HG03039 (cell line): ENCODE data around the gene MED13L.
"Not testable (repeated sequence)": the region's sequence is repeated elsewhere in the genome, so short reads cannot be mapped to it uniquely, and the experiment has no call there.

Experiments
- ATAC-seq: cut with Tn5 transposase; IDR thresholded peaks from one replicate; pipeline ENCODE4 v1.9.1; 2021; ENCODE audit warnings: mild to moderate bottlenecking, moderate library complexity; ENCODE audit not compliant: unreplicated experiment

The MED13L gene

DNA sequence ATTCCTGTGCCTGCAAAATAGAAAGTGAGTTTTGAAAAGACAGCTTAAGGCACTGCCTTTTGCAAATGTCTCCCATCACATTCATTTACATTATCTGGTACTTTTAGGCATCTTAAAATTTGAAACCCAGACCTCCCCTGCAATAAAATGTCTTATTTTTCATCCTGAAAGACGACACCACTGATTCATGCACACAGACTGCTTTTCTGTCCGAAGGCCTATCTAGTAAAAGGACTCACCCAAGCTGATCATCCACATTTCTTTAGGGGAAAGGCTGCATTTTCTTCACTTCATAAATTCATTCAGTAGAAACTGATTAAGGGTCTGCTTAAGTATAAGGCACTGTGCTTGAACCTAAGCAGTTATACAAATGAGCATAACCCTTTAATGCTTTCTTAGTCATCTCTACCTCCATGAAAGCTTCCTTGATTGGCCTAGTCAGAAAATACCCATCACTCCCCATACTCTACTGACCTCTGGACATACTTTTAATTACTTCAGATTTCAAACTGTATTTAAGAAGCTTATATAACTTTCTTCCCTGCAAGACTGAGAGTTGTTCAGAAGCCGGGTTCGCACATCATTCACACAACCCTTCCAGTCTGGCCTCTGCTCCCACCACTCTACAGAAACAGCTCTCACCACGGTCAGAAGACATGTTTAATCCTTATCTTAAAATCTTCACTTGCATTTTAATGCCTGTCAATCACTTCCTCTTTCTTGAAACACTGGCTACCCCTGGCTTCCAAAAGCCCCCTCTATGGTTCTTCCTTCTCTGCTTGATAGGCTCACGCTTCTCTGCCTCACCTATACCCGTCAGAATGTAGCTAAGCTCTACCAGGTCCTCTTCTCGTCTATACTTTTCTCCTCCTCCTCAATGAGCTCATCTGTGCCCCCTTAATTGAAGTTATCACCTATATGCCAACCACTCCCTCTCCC, 288.6 kb downstream of the MED13L start:
- ATAC-seq = no peak

DNA sequence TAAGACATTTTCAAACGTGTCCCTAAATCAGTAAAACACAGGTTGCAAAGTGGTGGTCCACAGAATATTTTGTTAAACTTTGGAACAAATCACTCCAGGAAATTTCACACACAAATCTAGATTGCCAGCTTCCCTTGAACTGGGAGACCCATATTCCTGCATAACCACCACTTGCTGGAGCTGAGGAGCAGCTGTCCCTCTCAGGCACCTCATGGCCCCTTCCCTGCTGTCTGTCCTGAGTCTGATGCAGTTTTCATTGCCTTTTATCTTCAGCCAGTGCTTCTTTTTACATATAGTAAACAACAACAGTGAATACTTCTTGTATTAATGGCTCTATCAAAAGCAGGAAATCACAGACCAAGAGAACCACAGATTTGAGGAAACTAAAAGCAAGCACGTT, 289.3 kb downstream of the MED13L start:
- no peak for ATAC-seq

DNA sequence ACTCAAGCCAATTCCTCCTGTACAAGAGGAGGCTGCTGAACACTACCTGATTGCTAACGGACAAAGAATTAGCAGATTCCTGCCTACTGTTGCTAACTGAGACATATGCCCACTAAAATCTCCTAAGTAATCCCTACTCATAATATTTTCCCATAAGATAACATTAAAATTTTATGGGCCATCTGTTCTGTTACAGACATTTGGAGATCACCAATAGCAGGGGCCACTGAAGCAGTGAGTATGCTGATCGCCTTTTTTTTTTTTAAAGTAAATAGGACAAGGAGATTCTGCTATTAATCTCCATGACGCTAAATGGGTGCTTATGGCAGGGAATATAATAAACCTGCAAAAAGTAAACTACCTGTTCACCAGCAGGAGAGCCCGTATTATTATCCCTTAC, 292.9 kb downstream of the MED13L start:
- ATAC-seq = no peak

DNA sequence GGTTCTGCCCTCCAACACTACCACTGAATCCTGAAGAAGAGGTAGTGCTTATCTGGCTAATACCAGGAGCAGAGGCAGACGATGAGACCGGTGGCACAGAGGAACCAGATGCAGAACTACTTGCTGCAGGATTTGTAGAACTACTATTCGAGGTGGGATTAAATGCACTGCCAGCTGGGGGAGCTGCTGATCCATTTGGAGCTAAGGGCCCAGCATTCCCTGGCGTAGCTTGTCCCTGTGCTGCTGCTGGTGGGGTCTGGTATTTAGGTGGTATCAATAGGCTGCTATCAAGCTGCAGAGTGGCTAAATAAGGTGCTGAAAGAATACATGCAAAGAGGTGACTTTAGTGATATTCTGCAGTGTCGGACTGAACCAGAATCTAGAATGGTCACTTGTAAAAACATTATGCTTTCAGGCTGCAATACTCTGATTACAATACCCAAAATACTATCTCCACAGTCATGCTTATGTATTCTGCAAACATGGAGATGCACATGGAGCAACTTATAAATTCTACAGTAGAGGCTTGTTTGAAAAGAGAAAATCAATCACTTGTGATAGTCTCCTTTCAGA, 294.2 kb downstream of the MED13L start:
- ATAC-seq = no peak

DNA sequence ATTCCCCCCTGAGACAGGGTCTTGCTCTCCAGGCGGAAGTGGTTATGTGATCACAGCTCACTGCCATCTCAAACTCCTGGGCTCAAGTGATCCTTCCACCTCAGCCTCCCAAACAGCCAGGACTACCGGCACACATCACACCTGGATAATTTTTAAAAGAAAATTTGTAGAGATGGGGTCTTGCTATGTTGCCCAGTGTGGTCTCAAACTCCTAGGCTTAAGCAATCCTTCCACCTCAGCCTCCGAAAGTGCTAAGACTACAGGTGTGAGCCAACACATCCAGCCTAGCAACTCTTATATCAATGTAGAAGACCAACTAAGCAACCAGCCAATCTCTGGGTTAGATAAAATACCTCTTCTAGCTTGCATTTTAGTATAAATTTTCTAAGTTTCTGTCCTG, 297.2 kb downstream of the MED13L start:
- ATAC-seq = no peak

DNA sequence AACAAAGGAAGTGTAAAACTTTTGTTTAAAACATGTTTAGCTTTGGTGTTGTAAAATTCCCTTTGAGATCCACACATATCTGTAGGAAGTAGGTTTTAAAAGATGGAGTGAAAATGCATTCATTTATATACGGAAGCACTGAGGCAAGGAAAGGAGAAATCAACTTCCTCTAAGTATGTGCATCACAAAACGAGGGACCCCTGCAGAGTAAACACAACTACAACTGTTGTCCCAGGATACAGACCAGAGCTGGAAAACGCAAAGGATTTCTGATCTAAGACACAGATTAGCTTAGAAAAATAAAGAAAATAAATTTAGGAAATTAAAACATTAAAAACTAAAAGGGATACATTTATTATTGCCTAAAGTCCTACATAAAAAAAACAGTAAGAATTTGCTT, 297.6 kb downstream of the MED13L start:
- no peak for ATAC-seq

DNA sequence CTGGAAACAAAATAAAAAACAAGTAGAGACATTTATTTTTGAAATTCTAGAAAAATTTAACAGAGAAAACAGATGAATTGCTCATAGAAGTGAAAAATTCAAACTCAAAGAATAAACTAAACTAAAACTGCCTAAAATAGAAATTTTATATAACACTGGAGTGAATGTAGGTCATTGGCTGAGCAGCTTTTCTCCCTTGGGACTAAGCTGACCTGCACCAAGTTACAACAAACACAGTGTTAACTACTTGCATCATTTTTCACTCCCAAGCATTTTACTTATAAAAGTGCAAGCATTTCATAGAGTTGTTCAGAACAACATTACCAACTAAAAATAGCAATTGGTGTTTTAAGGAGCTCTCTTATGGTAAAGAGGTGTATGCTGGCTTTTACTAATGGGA, 298.1 kb downstream of the MED13L start:
- ATAC-seq = no peak

DNA sequence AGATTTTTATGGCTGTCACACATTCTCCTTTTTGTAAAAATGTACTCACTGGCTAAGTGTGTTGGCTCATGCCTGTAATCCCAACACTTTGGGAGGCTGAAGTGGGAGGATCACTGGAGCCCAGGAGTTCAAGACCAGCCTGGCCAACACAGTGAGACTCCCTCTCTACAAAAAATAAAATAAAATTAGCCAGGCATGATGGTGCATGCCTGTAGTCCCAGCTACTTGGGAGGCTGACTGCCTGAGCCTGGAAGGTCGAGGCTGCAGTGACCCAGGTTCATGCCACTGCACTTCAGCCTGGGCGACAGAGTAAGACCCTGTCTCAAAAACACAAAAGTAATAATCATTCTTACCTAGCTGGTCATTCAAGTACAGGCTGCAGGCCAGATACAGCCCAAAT, 300.7 kb downstream of the MED13L start:
- ATAC-seq = not testable (repeated sequence)

DNA sequence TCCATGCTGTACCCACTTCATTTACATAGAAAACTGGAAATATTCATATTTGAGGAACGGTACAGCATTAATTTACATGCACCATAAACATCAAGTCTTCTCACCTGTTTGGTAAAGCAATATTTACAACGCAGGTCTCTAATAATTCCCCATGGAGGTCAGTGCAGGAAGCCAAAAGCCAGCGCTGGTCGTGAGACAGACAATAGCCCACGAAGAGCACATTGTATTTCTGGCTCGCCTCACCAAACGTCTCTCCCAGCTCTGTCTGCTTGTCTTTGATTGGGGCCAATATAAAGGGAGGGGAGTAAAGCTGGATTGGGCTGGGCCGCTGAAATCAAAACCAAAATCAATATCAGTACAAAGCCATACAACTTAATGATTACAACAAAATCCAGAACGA, 302.1 kb downstream of the MED13L start:
- no peak for ATAC-seq

DNA sequence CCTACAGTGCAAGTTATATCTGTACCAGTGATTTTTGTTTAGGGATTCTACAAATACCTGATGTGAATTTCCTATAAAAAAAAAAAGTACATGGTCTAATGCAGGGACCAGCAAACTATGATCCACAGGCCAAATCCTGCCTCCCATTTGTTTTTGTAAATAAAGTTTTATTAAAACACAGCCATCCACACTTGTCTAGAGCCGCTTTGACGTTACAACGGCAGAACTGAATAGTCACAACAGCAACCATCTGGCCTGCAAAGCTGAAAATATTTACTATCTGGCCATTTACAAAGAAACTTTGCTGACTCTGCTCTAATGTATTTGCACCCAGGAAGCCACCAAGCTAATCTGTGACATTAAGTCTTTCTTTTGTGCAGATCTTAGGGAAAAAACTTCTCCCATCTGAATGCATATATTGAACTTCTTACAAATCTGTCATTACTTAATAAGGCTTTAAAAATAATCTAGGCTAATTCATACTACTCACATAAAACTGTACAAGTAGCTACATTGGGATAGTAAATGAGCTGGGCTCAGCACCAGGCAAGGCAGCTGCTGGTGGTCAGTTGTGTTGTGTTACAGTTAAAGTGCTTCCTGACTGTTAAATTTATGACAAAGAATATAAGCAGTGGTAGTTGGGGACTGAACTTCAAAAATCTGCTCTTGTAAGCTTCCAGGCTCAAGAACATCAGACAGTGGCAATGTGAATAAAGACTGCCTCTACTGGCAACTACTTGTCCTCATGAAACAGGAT, 303.3 kb downstream of the MED13L start:
- ATAC-seq = no peak

DNA sequence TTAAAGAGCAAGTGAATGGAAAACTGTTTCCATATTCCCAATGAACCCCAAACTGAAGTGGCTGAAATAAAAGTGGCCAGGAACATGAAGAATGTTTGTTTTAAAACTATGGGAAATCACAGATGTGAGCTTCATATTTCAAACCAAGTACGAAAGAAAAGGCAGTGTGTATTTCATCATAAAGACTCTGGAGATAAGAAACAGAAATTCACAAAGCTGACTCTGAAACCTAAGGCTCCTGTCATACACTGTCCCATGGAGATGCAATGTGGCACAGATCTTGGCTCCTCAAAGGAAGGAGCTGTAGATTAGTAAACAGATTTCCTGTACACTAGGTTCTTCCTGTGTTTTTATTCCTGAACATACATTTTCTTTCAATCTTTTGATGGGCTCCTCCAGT, 304.4 kb downstream of the MED13L start:
- no peak for ATAC-seq

DNA sequence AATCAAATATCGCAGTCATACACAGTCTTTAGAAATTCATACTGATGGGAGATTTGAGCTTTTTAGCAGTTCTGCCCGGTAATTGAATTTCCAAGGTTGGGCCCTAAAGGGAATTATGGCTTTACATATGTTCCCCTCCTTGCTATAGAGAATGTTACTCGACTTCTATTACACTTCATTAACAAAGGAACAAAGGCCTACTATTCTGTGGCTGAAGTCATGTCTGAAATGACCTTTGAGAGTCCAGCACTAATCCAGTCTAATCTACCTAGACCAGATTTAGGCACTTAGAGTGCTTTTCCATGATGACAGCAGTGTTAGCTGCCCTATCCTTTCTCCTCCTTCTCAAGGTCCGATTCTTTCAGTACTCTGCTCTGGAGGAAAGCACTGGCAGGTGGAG, 305.3 kb downstream of the MED13L start:
- ATAC-seq = no peak

DNA sequence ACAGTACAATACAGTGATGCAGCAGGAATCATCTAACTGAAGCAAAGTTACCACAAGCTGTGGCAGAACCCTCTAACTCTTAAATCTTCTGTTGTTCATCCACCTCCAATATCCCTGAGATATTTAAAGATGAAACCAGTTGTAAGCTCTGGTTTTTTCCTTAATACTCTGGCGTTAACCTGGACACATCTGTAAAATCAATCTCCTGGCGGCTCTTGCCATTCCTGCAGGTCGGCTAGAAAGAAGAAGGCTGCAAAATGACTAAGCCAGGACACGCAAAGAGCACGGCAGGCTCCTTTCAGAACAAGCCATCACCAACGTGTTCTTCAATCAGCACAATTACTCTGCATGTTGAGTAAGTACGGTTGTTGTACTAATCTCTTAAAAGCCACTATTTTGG, 309.3 kb downstream of the MED13L start:
- no peak for ATAC-seq

DNA sequence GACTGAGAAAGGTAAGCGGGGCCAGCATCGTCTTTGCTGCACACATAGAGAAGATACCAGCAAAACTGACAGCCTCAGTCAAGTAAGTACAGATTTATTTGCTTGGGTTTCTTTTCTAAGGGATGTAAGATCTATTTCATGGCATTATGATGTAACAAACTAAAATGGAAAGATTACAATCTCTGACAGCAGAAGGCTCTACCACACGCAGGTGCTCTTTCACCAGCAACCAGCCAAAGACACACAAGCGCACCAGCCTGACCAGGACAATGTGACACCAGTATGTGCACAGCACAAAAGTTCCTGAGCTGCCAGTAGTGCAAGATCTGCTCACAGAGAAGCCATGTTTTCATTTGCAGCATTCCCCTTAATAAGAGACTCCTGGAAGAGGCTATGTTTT, 311.1 kb downstream of the MED13L start:
- ATAC-seq = no peak

DNA sequence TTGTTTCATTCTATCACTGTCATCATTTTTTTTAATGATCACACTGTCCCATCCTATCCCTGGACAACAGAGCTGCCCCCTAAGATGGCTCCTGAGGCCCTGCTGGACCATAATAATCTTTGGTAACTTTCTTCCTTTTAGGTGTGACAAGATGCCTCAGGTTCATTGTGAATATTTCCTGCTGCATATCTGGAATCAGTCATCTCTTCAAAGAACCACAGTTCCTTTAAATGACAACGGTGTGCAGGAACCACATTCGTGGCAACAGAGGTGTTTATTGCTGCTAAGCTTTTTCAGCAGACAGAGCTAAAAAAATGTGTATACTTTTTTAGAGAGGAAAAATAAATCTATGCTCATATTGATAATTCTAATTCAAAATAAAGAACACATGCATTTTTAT, 312.9 kb downstream of the MED13L start:
- ATAC-seq = no peak

DNA sequence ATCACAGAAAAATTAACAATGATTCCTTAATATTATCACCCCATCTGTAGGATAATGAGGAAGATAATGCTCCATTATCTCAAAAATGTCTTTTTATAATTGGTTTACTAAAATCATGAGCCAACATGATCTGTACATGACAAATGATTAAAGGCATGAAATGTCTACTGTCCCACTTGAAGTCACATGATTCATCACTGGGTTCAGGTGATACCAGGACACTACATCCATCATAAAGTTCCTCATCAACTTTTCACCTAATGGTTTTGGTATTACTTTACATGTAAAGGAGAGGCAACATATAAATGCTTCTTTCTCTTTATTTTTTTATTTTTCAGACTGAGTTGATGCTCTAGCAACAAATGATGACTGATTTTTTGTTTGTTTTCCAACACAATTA, 313.3 kb downstream of the MED13L start:
- no peak for ATAC-seq

DNA sequence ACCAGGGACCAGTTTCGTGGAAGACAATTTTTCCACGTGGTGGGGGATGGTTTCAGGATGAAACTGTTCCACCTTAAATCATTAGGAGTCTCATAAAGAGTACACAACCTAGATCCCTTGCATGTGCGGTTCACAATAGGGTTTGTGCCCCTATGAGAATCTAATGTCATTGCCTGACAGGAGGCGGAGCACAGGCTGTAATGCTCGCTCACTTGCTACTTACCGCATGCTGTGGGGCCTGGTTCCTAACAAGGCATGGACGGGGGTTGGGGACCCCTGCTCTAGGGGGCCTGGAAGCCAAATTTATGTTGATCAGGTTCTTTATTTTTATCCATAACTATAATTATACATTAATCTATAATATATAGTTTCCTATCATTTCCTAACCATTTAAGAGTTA, 315.3 kb downstream of the MED13L start:
- no peak for ATAC-seq

DNA sequence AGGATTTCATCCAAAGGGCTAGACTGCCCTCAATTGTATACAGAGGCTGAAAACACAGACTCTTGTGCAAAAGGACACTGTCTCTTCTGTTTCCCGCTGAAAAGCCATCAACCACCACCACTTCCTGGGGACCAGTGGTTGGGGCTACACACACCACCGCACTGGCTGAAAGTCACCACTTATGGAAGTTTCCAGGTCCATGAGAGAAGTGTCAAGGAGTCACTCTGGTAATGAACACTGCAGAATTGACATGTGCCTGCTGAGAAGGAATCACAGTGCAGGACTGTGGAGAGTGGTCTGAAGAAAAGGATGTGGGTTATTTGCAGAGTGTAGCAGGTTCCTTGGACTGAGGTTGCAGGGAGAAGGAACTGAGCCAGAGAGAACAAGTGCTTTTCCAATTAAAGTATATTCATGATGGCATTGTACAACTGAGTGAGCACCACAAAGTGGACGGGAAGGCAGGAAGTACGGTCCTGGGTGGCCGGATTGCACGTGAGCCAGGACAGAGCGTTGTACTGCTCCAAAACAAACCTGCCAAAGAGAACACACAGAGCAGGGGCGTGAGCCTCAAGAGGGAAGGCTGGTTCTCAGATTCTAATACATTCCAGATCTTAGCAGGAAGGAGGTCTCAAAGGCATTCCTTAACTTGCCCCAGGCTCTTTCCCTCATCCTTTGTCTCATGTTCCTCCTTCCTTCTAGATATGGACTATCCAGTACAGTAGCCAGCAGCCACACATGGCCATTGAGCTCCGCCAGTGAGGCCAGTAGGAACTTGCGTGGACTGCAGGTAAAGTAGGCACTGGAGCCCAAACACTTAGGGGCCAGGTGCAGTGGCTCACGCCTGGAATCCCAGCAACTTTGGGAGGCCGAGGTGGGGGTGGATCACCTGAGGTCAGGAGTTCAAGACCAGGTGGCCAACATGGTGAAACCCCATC, 316.4 kb downstream of the MED13L start:
- ATAC-seq = no peak

DNA sequence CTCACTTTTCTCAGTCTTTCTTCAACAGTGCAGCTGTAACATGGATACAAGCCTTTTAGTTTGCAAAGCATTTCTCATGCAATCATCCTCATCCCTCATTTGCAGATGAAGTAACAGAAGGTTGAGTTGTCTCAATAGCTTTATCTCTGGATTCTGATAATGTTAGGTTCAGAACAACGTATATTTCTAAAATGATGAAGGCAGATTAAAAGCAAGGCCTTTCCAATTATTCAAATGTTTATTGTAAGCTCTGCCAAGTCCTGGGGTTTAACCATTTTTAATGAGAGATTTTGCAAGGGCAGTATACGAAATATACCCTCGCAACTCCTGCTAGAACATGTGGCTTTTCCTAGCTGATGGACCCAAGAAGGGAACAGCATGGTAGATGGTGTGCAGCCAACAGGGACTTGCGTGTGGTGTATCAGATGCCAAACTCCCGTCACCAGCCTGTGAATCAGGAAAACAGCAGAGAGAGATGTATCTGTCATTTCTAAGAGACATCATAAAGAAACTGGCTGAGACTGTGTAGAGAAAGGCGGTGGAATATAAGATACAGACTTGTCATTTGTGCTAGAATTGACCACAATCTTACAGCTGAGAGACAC, 319.7 kb downstream of the MED13L start:
- ATAC-seq = no peak

DNA sequence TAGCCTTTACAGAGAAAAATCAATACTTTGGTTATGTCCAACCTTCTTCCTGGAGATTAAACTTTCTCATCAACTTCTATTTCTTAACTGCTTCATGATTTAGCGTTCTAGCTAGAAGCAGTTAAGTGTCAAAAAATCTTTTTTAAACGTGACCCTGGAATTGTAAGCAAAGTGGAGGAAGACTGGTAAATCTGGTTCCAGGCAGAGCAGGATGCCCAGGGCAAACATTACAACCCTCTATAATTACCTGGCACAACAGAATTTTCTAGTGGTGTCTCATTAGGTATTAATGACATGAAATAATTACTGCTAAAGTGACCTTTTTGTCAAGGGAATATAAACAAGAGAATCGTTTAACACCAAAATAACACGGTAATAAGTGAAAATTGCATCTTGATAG, 320.8 kb downstream of the MED13L start:
- ATAC-seq = no peak
